ENCODE results near the gene RDH5. TPM values are rescaled to one million over a fixed set of nuclear protein-coding genes. Genes with fewer than 3 reads are reported as not detected.

Gene RDH5
- total RNA-seq, 2 donors from 2014 or later, result 7.3 to 9.3 TPM

DNA sequence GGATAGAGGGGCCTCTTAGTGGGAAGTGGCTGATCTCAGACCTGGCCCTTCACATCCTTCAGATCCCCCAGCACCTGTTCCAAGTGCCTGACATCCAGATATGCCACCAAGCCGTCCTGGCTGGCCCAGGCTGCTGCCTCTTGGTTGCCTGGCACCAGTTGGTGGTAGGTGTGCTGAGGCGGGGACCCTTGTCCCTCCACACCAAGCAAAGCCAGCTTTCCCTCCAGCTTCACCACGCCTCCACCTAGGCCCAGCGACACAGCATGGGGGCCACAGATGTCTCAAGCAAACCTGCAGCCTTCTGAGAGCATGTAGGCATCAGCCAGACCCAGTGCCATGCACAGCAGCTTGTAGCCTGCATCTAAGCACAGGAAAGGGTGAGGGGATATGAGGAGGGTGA is 12.1 kb downstream of the RDH5 start:
- Mint-ChIP-seq H3K36me3 (ENCODE audit: insufficient read depth in 2 of 2) (no peaks in the 10 kb centered on the region), H3K27me3 (ENCODE audit: low read depth) (no peaks in the 10 kb centered on the region), H3K9me3 (no peaks in the 10 kb centered on the region), H3K27ac (no peak overlapping the region), H3K4me3 (no peak overlapping the region), H3K4me1 (ENCODE audit: low read depth) (peaks cover 27% of the 10 kb centered on the region)
- DNase-seq, result no peak
- no peak for ATAC-seq (replicated peaks in 1 of 2)

DNA sequence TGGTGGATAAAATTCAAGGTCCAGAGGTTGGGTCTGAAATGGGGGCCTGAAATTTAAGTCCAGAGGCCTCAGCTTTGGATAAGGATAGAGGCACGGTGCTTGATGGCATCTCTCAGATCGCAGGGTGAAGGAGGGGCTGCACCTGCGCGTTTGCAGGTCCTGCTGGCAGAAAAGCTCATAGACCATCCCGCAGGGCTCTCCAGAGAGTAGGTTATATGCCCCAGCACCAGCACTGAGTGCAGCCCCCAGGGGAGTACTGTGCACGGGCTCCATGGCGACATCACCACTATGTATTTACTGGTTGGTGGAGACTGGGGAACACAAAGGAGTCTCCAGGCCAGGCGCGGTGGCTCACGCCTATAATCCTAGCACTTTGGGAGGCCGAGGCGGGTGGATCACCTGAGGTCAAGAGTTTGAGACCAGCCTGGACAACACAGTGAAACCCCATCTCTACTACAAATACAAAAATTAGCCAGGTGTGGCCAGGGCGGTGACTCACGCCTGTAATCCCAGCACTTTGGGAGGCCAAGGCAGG is 12.9 kb downstream of the RDH5 start:
- no peak overlapping the region for H3K4me3 Mint-ChIP-seq
- ATAC-seq (replicated peaks in 1 of 2) (no peak), DNase-seq (no peak)
- no peaks in the 10 kb centered on the region for H3K36me3 Mint-ChIP-seq (ENCODE audit: insufficient read depth in 2 of 2)
- no peak overlapping the region for H3K27ac Mint-ChIP-seq
- H3K27me3 Mint-ChIP-seq (ENCODE audit: low read depth), result no peaks in the 10 kb centered on the region
- H3K4me1 Mint-ChIP-seq (ENCODE audit: low read depth), result peaks cover 29% of the 10 kb centered on the region
- H3K9me3 Mint-ChIP-seq, result no peaks in the 10 kb centered on the region

DNA sequence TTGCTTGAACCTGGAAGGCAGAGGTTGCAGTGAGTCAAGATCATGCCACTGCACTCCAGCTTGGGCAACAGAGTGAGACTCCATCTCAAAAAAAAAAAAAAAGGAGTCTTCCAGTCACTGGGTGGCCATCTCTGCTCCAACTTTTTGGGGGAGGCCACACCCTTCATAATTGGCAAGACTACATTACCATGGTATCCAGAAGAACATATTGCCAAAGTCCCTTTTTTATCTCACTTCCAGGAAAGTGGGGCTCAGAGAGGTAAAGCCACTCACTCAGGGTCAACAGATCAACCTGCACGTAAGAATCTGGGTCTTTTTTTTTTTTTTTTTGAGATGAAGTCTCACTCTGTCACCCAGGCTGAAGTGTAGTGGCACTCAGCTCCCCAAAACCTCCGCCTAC is 13.7 kb downstream of the RDH5 start:
- no peaks in the 10 kb centered on the region for H3K36me3 Mint-ChIP-seq (ENCODE audit: insufficient read depth in 2 of 2)
- H3K9me3 Mint-ChIP-seq, result no peaks in the 10 kb centered on the region
- peaks cover 33% of the 10 kb centered on the region for H3K4me1 Mint-ChIP-seq (ENCODE audit: low read depth)
- H3K4me3 Mint-ChIP-seq, result no peak overlapping the region
- no peaks in the 10 kb centered on the region for H3K27me3 Mint-ChIP-seq (ENCODE audit: low read depth)
- DNase-seq (no peak), ATAC-seq (replicated peaks in 1 of 2) (no peak)
- H3K27ac Mint-ChIP-seq, result no peak overlapping the region

DNA sequence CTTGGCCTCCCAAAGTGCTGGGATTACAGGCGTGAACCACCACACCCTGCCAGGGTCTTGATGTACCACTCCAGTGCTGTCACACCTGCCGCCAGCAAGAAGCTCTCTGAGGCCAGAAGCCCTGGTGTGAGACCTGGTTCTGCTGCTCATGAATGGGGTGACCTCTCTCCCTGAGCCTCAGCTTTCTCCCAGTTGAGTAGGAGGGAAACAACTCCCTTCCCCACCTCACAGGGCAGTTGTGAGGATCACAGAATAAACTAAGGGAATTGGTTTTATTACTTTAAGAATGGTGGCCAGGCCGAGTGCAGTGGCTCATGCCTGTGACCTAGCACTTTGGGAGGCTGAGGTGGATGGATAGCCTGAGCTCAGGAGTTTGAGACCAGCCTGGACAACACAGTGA is 14.4 kb downstream of the RDH5 start:
- Mint-ChIP-seq H3K36me3 (ENCODE audit: insufficient read depth in 2 of 2) (no peaks in the 10 kb centered on the region), H3K4me3 (no peak overlapping the region), H3K27ac (no peak overlapping the region), H3K27me3 (ENCODE audit: low read depth) (no peaks in the 10 kb centered on the region), H3K4me1 (ENCODE audit: low read depth) (peaks cover 29% of the 10 kb centered on the region), H3K9me3 (no peaks in the 10 kb centered on the region)
- ATAC-seq (replicated peaks in 1 of 2) (no peak), DNase-seq (no peak)

DNA sequence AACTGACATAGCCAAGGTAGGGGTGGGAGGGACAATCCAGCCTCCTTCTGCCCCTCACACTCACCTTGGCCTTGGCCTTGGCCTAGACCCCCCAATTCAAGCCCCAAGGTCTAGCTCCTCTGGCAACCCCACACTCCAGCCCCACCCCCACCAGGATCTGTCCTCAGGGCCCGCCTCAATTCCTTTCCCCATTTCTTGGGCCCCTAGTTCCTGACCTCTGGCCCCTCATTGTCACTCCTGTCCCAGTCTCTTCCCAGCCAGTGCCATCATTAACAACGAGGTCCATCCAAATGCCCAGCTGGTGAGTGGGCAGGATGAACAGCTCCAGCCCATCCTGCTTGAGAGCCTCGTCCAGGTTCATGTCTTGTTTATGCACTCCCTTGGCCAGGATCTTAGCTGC is 15.9 kb downstream of the RDH5 start:
- DNase-seq (no peak), ATAC-seq (replicated peaks in 1 of 2) (no peak)
- no peak overlapping the region for H3K27ac Mint-ChIP-seq
- no peaks in the 10 kb centered on the region for H3K36me3 Mint-ChIP-seq (ENCODE audit: insufficient read depth in 2 of 2)
- no peaks in the 10 kb centered on the region for H3K9me3 Mint-ChIP-seq
- H3K27me3 Mint-ChIP-seq (ENCODE audit: low read depth), result no peaks in the 10 kb centered on the region
- H3K4me1 Mint-ChIP-seq (ENCODE audit: low read depth), result peaks cover 17% of the 10 kb centered on the region
- H3K4me3 Mint-ChIP-seq, result no peak overlapping the region

DNA sequence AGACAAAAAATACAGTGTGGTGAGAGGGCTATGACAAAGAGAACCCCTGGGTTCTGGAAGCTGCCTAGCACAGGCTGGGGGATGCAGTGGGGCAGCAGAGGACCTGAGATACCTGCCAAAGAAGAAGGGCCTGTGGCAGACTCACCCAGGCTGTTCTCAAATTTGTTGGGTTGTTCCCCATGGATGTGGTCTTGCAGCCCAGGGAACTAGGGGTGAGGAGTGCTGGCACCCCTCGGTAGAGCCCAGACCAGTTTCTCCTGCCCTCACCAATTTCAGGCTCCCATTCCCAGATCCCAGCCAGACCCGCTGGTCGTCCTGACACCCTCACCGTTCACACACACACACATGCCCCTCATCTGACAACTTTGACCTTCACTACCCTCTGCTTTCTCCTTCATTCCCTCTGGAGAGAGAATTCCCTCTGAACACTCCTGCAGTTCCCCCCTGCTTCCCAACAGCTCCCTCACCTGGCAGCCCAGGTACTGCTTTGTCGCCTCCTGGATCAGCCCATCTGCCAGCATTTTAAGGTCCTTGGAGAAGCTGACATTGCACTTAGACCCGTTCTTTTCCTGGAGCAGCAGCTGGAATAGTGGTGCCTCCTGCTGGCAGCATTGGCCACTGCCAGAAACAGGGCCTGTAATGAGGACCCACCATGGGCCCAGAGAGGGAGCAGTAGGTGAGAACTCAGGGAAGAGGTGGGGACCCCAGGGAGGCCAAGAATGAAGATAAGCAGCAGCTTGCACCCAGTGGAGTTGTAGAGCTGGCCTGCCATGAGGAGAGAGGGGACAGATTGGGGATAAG is 16.8 kb downstream of the RDH5 start:
- Mint-ChIP-seq H3K27ac (peak overlapping the region; percentile 26), H3K27me3 (ENCODE audit: low read depth) (no peaks in the 10 kb centered on the region), H3K4me1 (ENCODE audit: low read depth) (peaks cover 17% of the 10 kb centered on the region), H3K36me3 (ENCODE audit: insufficient read depth in 2 of 2) (no peaks in the 10 kb centered on the region), H3K4me3 (peak overlapping the region; percentile 65 to 81), H3K9me3 (no peaks in the 10 kb centered on the region)
- ATAC-seq (replicated peaks in 1 of 2) (peak; percentile 39 to 47), DNase-seq (peak; percentile 69 to 70)

DNA sequence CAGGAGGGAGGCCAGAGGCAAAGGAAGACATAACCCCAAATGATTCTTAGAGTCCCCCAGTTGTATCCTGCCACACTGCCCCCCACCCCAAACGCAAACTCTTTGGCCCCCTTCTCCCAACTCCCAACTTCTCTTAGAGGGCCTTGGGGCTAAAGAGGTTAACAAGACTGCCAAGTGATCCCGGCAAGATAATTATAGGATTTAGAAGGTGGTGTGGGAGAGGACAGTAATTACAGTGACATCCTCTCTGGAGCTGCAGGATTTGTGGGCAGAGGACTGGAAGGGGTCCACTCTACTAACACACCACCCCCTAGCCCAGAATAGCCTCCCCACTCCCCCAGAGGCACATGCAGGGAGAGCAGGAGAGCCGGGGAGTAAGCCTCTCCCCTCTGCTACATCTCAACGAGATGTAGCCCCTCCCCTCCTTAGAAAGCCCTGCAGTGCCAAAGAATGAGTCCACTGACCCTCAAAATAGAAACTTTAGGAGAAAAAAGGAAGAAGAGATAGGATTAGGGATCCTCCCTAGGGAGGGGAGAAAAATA is 17.5 kb downstream of the RDH5 start:
- no peaks in the 10 kb centered on the region for H3K27me3 Mint-ChIP-seq (ENCODE audit: low read depth)
- H3K36me3 Mint-ChIP-seq (ENCODE audit: insufficient read depth in 2 of 2), result peaks cover 0 to 2% of the 10 kb centered on the region in 2 donors
- ATAC-seq (replicated peaks in 1 of 2), result peak in 1 of 2 donors; percentile 26
- DNase-seq, result no peak
- peak overlapping the region; percentile 80 to 81 for H3K4me3 Mint-ChIP-seq
- no peaks in the 10 kb centered on the region for H3K9me3 Mint-ChIP-seq
- H3K4me1 Mint-ChIP-seq (ENCODE audit: low read depth), result peaks cover 24% of the 10 kb centered on the region
- peak overlapping the region; percentile 49 for H3K27ac Mint-ChIP-seq

DNA sequence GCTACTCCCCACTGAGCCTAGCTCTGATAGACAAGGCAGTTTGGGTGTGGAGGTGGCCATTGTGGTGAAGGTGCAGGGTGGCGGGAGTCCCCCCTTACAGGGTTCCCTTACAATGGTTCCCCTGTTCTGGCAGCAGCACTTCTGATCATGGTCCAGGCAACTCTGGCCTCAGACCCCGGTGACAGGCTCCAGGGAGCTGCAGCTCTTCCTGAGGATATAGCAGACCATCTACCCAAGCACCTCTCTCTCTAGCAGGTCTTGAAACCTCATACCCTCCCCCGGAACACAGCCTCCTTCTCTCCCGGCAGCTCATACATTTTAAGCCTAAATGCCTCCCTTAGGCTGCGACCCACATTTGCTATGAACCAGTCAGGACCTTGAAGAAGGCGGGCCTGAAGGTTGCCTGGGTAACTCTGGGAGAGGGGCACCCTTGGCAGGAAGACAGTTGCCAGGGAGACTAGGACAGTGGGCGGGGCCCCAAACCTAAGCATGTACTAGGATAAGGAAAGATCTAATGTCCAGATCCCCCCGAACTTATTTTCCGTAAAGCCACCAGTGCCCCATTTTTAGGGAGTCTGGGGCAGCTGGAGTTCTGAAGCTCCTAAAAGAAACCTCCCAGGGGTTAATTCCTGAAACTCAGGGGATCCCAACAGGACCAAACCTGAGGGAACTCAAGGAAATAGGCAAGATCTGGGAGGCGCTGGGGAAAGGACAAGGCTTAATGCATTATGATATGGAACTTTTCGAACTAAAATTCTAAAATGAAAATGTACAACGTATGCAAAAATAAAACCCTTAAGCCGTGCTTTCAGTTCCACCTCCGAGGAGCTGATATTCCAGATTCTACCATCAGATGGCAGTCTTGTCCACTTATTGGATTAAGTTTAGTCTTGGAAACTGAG is 18.2 kb downstream of the RDH5 start:
- Mint-ChIP-seq H3K27ac (peak overlapping the region; percentile 17), H3K4me3 (peak overlapping the region; percentile 80 to 81), H3K4me1 (ENCODE audit: low read depth) (peaks cover 26% of the 10 kb centered on the region), H3K27me3 (ENCODE audit: low read depth) (no peaks in the 10 kb centered on the region), H3K36me3 (ENCODE audit: insufficient read depth in 2 of 2) (peaks cover 0 to 2% of the 10 kb centered on the region in 2 donors), H3K9me3 (no peaks in the 10 kb centered on the region)
- DNase-seq, result peak; percentile 86 to 89
- peak; percentile 81 for ATAC-seq (replicated peaks in 1 of 2)

DNA sequence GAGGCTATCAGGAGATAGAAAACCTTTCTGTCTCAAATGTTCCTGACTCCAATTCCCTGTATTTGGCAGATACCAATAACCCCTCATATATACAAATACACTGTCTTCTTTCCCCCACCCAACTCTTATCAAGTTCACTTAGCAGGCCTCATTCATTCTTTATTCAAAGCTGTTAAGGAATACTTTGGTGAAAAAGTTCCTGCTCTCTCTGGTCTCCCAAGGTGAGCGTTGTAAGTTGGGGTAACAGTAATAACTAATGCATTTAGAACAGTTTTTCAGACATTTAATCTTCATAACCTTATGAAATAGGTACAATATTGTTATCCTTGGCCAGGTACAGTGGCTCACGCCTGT is 18.8 kb downstream of the RDH5 start:
- H3K9me3 Mint-ChIP-seq, result no peaks in the 10 kb centered on the region
- H3K27me3 Mint-ChIP-seq (ENCODE audit: low read depth), result no peaks in the 10 kb centered on the region
- H3K4me1 Mint-ChIP-seq (ENCODE audit: low read depth), result peaks cover 28% of the 10 kb centered on the region
- peak overlapping the region; percentile 80 to 81 for H3K4me3 Mint-ChIP-seq
- H3K36me3 Mint-ChIP-seq (ENCODE audit: insufficient read depth in 2 of 2), result peaks cover 0 to 2% of the 10 kb centered on the region in 2 donors
- ATAC-seq (replicated peaks in 1 of 2), result no peak
- DNase-seq, result no peak
- H3K27ac Mint-ChIP-seq, result no peak overlapping the region

DNA sequence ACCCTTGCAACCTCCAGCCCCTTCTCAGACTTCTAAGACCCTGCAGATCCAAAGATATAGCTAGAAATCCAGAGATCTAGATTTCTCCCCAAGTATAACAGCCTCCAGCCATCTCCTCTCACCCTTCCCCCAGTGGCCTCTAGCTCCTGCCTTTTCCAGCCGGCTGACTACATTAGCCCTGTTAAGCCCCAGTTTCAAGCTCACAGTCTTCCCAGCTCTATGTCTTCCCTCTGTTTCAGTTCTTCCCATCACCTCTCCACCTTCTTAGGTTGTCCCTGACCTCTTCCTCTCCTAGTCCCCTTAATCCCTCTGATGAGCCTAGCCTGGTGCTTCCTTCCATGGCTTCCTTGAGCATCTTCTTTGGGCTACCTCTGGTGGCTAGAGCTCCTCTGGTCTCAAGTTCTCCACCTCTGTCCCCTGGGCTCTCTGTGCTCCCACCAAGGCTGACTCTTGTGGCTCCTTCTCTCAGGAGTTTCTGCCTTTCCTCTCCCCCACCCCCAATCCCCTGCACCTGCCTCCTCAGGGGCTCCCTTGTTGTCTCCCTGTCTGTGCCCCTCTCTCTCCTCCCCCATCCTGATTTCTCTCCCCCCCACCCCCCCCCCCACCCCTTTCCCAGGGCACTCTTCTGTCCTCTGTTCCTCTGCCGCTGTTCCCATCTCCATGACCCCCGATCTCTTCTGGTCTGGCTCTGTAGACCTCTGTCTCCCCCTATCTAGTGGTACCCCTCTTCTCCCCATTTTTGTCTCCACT is 21.9 kb downstream of the RDH5 start:
- no peak for ATAC-seq (replicated peaks in 1 of 2)
- Mint-ChIP-seq H3K9me3 (no peaks in the 10 kb centered on the region), H3K4me3 (peak overlapping the region; percentile 86 to 94), H3K4me1 (ENCODE audit: low read depth) (peaks cover 46% of the 10 kb centered on the region), H3K27me3 (ENCODE audit: low read depth) (no peaks in the 10 kb centered on the region), H3K36me3 (ENCODE audit: insufficient read depth in 2 of 2) (peaks cover 0 to 2% of the 10 kb centered on the region in 2 donors), H3K27ac (peak overlapping the region; percentile 68)
- DNase-seq, result no peak

DNA sequence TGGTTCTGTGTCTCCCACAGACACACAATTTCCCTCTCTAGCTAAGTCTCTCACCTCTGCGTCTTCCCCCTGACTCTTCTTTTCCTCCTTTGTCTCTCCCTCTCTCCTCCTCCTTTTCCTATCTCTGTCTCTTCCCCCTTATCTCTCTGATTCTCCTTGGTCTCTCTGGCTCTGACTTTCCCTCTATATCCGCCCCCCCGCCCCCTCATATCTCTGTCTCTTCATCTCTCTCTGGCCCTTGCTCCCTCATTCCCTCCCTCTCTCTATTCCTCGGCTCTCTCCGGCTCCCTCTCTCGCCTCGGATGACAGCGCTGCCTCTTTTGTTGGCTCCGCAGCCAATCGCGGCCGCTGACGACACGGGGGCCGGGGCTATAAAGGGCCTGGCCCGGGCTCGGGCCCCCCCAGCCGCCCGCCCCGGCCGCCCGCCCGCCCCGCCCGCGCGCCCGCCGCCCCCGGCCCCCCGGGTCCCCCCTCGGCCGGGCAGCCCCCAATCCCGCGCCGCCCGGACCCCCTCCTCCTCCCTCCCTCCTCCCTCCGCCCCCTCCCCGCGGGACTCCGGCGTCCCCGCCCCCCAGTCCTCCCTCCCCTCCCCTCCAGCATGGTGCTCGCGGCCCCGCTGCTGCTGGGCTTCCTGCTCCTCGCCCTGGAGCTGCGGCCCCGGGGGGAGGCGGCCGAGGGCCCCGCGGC is 22.7 kb downstream of the RDH5 start, which contains the start of gene GDF11:
GDF11 (plus strand) TSS at position 404 of the 687 bp plus-strand sequence; CDS start at position 599, 195 bp downstream.
- peaks cover 0 to 2% of the 10 kb centered on the region in 2 donors for H3K36me3 Mint-ChIP-seq (ENCODE audit: insufficient read depth in 2 of 2)
- peak within 1 kb of the TSS; percentile 91 to 94 for H3K4me3 Mint-ChIP-seq
- H3K9me3 Mint-ChIP-seq, result no peaks in the 10 kb centered on the region
- peaks cover 39% of the 10 kb centered on the region for H3K4me1 Mint-ChIP-seq (ENCODE audit: low read depth)
- DNase-seq (peak; percentile 79 to 81), ATAC-seq (replicated peaks in 1 of 2) (peak; percentile 70 to 71)
- no peaks in the 10 kb centered on the region for H3K27me3 Mint-ChIP-seq (ENCODE audit: low read depth)
- H3K27ac Mint-ChIP-seq, result peak within 1 kb of the TSS; percentile 68

All from activated T-cell treated with anti-CD3 and anti-CD28 coated beads, Interleukin-2, amount 50 U/mL, for 72 hours (primary cell).